ENCODE results near the gene KCND2. TPM values are rescaled to one million over a fixed set of nuclear protein-coding genes. Genes with fewer than 3 reads are reported as not detected.

KCND2 gene
- total RNA-seq, 2 donors from 2014 or later, result 0.11 to 0.12 TPM

DNA sequence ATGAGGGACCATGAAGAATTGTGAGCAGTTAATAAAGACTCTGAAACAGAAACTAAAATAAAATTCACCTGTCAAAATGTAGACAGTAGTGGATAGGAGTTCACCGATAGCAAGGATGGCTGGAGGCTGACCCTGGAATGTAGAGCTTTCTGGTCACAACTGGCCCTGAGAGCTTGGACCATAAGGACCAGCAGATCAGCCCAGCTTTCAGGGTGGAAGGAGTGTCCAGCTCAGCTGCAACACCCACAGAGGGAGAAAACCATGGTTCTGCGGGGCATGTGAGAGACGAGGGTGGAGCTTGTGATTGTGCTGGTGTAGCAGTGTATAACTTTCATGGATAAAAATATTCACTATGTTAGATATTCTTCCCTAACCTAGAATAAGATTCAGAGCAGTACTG, 199.9 kb downstream of the KCND2 start:
- no peak overlapping the region for H3K4me3 ChIP-seq
- DNase-seq (ENCODE audit: low spot score), result no peak
- H3K27ac ChIP-seq, result no peak overlapping the region
- H3K27me3 ChIP-seq, result no peaks in the 10 kb centered on the region
- TF ChIP-seq, protein P1, sequence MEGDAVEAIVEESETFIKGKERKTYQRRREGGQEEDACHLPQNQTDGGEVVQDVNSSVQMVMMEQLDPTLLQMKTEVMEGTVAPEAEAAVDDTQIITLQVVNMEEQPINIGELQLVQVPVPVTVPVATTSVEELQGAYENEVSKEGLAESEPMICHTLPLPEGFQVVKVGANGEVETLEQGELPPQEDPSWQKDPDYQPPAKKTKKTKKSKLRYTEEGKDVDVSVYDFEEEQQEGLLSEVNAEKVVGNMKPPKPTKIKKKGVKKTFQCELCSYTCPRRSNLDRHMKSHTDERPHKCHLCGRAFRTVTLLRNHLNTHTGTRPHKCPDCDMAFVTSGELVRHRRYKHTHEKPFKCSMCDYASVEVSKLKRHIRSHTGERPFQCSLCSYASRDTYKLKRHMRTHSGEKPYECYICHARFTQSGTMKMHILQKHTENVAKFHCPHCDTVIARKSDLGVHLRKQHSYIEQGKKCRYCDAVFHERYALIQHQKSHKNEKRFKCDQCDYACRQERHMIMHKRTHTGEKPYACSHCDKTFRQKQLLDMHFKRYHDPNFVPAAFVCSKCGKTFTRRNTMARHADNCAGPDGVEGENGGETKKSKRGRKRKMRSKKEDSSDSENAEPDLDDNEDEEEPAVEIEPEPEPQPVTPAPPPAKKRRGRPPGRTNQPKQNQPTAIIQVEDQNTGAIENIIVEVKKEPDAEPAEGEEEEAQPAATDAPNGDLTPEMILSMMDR (IDR thresholded peaks at IDR 0.05), result no peak
- no peaks in the 10 kb centered on the region for H3K4me1 ChIP-seq
- H3K9me3 ChIP-seq, result no peaks in the 10 kb centered on the region
- no peaks in the 10 kb centered on the region for H3K36me3 ChIP-seq

DNA sequence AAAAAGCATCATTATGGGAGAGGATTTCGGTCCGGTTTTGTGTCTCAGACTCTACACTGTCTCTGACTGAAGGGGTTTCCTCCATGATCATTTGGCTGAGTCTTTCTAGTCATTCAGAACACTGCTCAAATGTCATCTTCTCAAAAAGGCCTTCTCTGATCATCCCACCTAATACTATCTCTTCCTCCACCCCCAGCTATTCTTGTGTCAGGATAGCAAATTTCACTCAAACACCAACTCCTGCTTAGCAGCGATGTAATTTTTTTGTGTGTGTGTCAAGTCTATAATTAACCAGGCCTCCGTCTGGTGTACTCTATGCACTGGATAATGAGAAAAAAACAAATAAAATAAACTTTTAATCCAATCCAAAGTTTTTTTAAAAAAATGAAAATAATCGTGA, 200.4 kb downstream of the KCND2 start:
- H3K27ac ChIP-seq, result no peak overlapping the region
- no peaks in the 10 kb centered on the region for H3K27me3 ChIP-seq
- TF ChIP-seq, protein P1 (IDR thresholded peaks at IDR 0.05), result no peak
- H3K36me3 ChIP-seq, result no peaks in the 10 kb centered on the region
- H3K9me3 ChIP-seq, result no peaks in the 10 kb centered on the region
- DNase-seq (ENCODE audit: low spot score), result no peak
- H3K4me1 ChIP-seq, result no peaks in the 10 kb centered on the region
- no peak overlapping the region for H3K4me3 ChIP-seq

DNA sequence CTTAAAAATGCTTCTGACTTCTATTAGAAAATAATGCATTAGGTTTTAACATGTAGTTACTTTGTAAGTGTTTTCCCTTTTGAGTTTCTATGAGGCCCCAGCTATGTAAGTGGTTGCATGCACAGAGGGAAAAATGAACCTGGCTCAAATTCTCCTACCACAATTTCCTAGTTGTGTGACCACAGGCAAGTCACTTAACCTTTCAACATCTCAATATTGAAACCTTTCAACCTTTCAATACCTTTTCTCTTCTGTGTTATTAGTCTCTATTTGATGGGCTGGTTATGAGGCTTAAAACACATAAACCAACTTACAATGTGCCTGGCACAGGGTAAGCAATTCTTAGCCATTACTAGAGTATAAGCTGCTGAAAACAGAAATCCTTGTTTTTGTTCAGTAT, 203.0 kb downstream of the KCND2 start:
- Histone ChIP-seq H3K9me3 (no peaks in the 10 kb centered on the region), H3K36me3 (no peaks in the 10 kb centered on the region), H3K27me3 (no peaks in the 10 kb centered on the region), H3K4me3 (no peak overlapping the region), H3K4me1 (no peaks in the 10 kb centered on the region), H3K27ac (no peak overlapping the region)
- DNase-seq (ENCODE audit: low spot score), result no peak
- TF ChIP-seq, protein P1 (IDR thresholded peaks at IDR 0.05), result no peak

DNA sequence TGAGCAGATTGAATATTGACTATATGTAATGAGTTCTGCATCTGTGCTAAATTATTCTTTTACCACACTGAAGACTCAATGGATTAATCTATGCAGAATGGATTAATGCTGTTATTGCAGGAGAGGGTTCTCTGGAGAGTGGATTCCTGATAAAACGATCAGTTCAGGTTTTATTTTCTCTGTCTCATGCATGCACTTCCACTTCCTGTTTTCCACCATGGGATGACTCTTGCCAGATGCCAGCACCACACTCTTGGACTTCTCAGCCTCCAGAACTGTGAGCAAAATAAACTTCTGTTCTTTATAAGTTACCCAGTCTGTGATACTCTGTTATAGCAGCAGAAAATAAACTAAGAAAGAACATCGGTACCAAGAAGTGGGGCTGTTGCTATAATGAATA, 207.5 kb downstream of the KCND2 start:
- no peak for DNase-seq (ENCODE audit: low spot score)
- no peaks in the 10 kb centered on the region for H3K4me1 ChIP-seq
- no peaks in the 10 kb centered on the region for H3K9me3 ChIP-seq
- no peaks in the 10 kb centered on the region for H3K27me3 ChIP-seq
- TF ChIP-seq, protein P1 (IDR thresholded peaks at IDR 0.05), result no peak
- H3K36me3 ChIP-seq, result no peaks in the 10 kb centered on the region
- H3K27ac ChIP-seq, result no peak overlapping the region
- no peak overlapping the region for H3K4me3 ChIP-seq

DNA sequence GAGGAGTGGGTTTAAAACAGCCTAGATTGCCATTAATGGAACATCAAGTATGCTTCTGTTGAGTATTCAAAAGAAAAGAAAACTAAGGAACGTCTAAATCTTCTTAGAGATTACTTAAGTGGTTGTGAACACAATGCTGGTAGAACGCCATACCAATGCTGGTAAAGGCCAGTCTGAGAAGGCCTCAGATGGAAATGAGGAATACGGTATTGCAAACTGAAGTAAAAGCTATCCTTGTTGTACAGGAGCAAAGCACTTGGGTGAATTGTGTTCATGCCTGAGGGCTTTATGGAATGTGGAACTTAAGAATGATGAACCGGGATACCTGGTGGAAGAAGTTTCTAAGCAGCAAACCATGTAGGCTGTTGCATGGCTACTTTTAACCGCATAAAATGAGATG, 208.0 kb downstream of the KCND2 start:
- Histone ChIP-seq H3K27me3 (no peaks in the 10 kb centered on the region), H3K9me3 (no peaks in the 10 kb centered on the region), H3K27ac (no peak overlapping the region), H3K4me3 (no peak overlapping the region), H3K4me1 (no peaks in the 10 kb centered on the region), H3K36me3 (no peaks in the 10 kb centered on the region)
- TF ChIP-seq, protein P1 (IDR thresholded peaks at IDR 0.05), result no peak
- no peak for DNase-seq (ENCODE audit: low spot score)

DNA sequence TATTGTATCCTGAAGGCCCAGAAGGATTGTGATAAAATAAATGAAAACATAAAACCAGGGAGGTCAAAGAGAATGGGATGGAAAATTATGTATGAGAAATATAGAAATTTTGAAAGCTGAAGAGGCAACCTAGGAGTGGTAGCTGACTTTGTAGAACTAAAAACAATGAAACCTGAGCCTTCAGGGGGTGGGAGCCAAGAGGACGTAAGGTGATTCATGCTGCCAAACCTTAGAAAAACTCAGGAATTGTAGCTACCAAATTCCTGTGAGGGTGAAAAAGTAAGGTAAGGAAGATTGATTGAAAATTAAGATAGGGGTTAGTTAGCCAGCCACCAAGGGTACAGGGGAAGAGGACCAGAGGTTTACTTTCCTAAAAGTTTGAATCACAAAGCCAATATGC, 213.2 kb downstream of the KCND2 start:
- Histone ChIP-seq H3K36me3 (no peaks in the 10 kb centered on the region), H3K27ac (no peak overlapping the region), H3K4me1 (no peaks in the 10 kb centered on the region), H3K9me3 (no peaks in the 10 kb centered on the region), H3K4me3 (no peak overlapping the region), H3K27me3 (no peaks in the 10 kb centered on the region)
- TF ChIP-seq, protein P1 (IDR thresholded peaks at IDR 0.05), result no peak
- DNase-seq (ENCODE audit: low spot score), result no peak

Data from right atrium auricular region (tissue), 2 donors.